ENCODE data around the gene TEK. TPM values are rescaled to one million over a fixed set of nuclear protein-coding genes. Genes with fewer than 3 reads are reported as not detected.

Gene TEK
- polyA plus RNA-seq, 3 donors = not detected

DNA sequence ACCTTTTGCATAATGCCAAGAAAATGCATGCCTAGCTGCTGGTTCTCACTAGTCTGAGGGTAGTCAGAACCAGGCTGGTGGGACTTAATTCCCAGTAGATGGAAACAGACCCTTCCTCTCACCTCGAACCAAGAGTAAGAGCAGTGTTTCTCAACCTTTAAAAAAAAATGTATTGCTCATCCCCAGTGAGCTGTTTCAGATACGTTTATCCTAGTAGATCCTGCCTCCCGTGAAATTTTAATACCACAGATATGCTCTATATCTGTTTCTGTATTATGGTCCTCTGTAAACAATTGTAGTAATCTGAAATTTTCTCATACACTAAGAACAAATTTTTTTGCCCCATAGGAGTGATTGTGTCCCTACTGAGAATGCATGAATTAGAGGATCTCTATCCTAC lies 86.2 kb downstream of the TEK start:
- intact Hi-C loops (cut with micrococcal nuclease) = no loop called here
- no peak overlapping the region for H2AFZ ChIP-seq (ENCODE audit: insufficient read depth, low read depth, low read length, poor library complexity, severe bottlenecking)

GRCh38 chr9:27196383-27196782 lies 87.4 kb downstream of the TEK start:
- intact Hi-C loops (cut with micrococcal nuclease) = no loop called here
- TF ChIP-seq CTCF (IDR thresholded peaks at IDR 0.05) = no peak
- Histone ChIP-seq H3K4me1 (ENCODE audit: control insufficient read depth in 1 of 2, insufficient read depth in 2 of 2, low read length in 2 of 2) (no peaks in the 10 kb centered on the region), H3K4me3 (replicated peaks in 1 of 3; ENCODE audit: low read depth in 2 of 3, low read length in 3 of 3) (no peak overlapping the region), H3K9me3 (replicated peaks in 1 of 2; ENCODE audit: control insufficient read depth in 1 of 2, insufficient read depth in 1 of 2, low read length in 2 of 2) (no peaks in the 10 kb centered on the region), H3K27me3 (ENCODE audit: control insufficient read depth in 2 of 2, insufficient read depth in 2 of 2, low read length in 2 of 2) (no peaks in the 10 kb centered on the region), H3K79me2 (ENCODE audit: insufficient read depth, low read length) (no peaks in the 10 kb centered on the region), H3K36me3 (replicated peaks in 1 of 2; ENCODE audit: control insufficient read depth in 1 of 2, insufficient read depth in 2 of 2, low read length in 2 of 2) (no peaks in the 10 kb centered on the region), H3K27ac (ENCODE audit: low read depth in 1 of 2, low read length in 2 of 2) (no peak overlapping the region), H2AFZ (ENCODE audit: insufficient read depth, low read depth, low read length, poor library complexity, severe bottlenecking) (no peak overlapping the region), H4K20me1 (ENCODE audit: insufficient read depth, low read length) (no peaks in the 10 kb centered on the region), H3K9ac (ENCODE audit: insufficient read depth, low read length, poor library complexity, severe bottlenecking) (no peak overlapping the region), H3K4me2 (replicated peaks; ENCODE audit: extremely low read depth, low read length, poor library complexity, severe bottlenecking) (no peak overlapping the region)
- DNase-seq = no peak
- Mint-ChIP-seq H3K4me1 (peaks cover 2% of the 10 kb centered on the region), H3K36me3 (no peaks in the 10 kb centered on the region), H3K4me3 (no peak overlapping the region), H3K9me3 (peaks cover 0 to 8% (median 0%) of the 10 kb centered on the region in 7 donors), H3K27me3 (ENCODE audit: low read depth in 3 of 3) (peaks cover 0 to 2% (median 2%) of the 10 kb centered on the region in 3 donors), H3K27ac (peak overlapping the region in 1 of 7 donors; percentile 76)
- WGBS (ENCODE audit: insufficient coverage) = no CpG with 5 or more reads among the region's 3 CpGs

More for the DNA sequence above, 86.2 kb downstream of the TEK start:
- H3K36me3 ChIP-seq (replicated peaks in 1 of 2; ENCODE audit: control insufficient read depth in 1 of 2, insufficient read depth in 2 of 2, low read length in 2 of 2) = no peaks in the 10 kb centered on the region
- H3K4me1 Mint-ChIP-seq = peaks cover 2% of the 10 kb centered on the region
- no peaks in the 10 kb centered on the region for H3K36me3 Mint-ChIP-seq
- no peak overlapping the region for H3K4me2 ChIP-seq (replicated peaks; ENCODE audit: extremely low read depth, low read length, poor library complexity, severe bottlenecking)
- no CpG with 5 or more reads among the region's 3 CpGs for WGBS (ENCODE audit: insufficient coverage)
- H3K4me3 ChIP-seq (replicated peaks in 1 of 3; ENCODE audit: low read depth in 2 of 3, low read length in 3 of 3) = no peak overlapping the region
- TF ChIP-seq CTCF (IDR thresholded peaks at IDR 0.05) = no peak
- H3K9me3 Mint-ChIP-seq = peaks cover 0 to 8% (median 0%) of the 10 kb centered on the region in 7 donors
- H3K79me2 ChIP-seq (ENCODE audit: insufficient read depth, low read length) = no peaks in the 10 kb centered on the region
- peaks cover 0 to 2% (median 2%) of the 10 kb centered on the region in 3 donors for H3K27me3 Mint-ChIP-seq (ENCODE audit: low read depth in 3 of 3)
- H3K27me3 ChIP-seq (ENCODE audit: control insufficient read depth in 2 of 2, insufficient read depth in 2 of 2, low read length in 2 of 2) = no peaks in the 10 kb centered on the region
- DNase-seq = no peak
- H3K4me1 ChIP-seq (ENCODE audit: control insufficient read depth in 1 of 2, insufficient read depth in 2 of 2, low read length in 2 of 2) = no peaks in the 10 kb centered on the region
- H3K4me3 Mint-ChIP-seq = no peak overlapping the region
- no peak overlapping the region for H3K9ac ChIP-seq (ENCODE audit: insufficient read depth, low read length, poor library complexity, severe bottlenecking)
- H3K9me3 ChIP-seq (replicated peaks in 1 of 2; ENCODE audit: control insufficient read depth in 1 of 2, insufficient read depth in 1 of 2, low read length in 2 of 2) = no peaks in the 10 kb centered on the region
- no peak overlapping the region for H3K27ac ChIP-seq (ENCODE audit: low read depth in 1 of 2, low read length in 2 of 2)
- no peak overlapping the region for H3K27ac Mint-ChIP-seq
- H4K20me1 ChIP-seq (ENCODE audit: insufficient read depth, low read length) = no peaks in the 10 kb centered on the region
